ENCODE results near the gene KCNS3. TPM values are rescaled to one million over a fixed set of nuclear protein-coding genes. Genes with fewer than 3 reads are reported as not detected.

Gene KCNS3
- total and polyA plus RNA-seq, 2 of the 13 experiments (the other 11 are each of a cell fraction or from before 2014, with no cell fraction given): not detected

- Histone ChIP-seq H3K9me3 (ENCODE audit: low read length) (no peaks in the 10 kb centered on the region), H3K79me2 (ENCODE audit: insufficient read depth, low read length) (no peaks in the 10 kb centered on the region), H3K36me3 (replicated peaks in 1 of 2; ENCODE audit: control insufficient read depth in 1 of 2, insufficient read depth in 2 of 2, low read length in 2 of 2) (no peaks in the 10 kb centered on the region), H3K4me2 (ENCODE audit: low read depth, low read length) (no peak overlapping the region), H3K9ac (ENCODE audit: insufficient read depth, low read depth, low read length) (no peak overlapping the region), H3K27ac (ENCODE audit: extremely low read length, insufficient read depth, low read length) (no peak overlapping the region), H3K4me3 (replicated peaks in 1 of 3; ENCODE audit: insufficient read depth in 1 of 3, low read depth in 2 of 3, low read length in 3 of 3) (no peak overlapping the region), H3K27me3 (ENCODE audit: control insufficient read depth in 1 of 2, insufficient read depth in 2 of 2, low read length in 2 of 2) (peaks cover 0 to 4% of the 10 kb centered on the region in 2 experiments; a peak in 1 of 5 replicates), H3K4me1 (ENCODE audit: insufficient read depth, low read length) (no peaks in the 10 kb centered on the region), H4K20me1 (ENCODE audit: insufficient read depth, low read length) (no peaks in the 10 kb centered on the region), H2AFZ (ENCODE audit: low read length) (no peak overlapping the region)
- 59% methylated on average over 5 of the region's 5 CpGs for WGBS (ENCODE audit: low lambda C conversion rate)
- ATAC-seq (no peak), DNase-seq (ENCODE audit: low spot score) (no peak), FAIRE-seq (no peak)
- BruUV-seq (replicated peaks): no TSS peak
- ChIA-PET POLR2A (no interaction called here), CTCF (ENCODE audit: low intra/inter-chr PET ratio, low total read pairs) (no interaction called here)
- in situ Hi-C loops (cut with HindIII; ENCODE audit: extremely low pct_ligation_motif_present, low pct_unique_long_range_greater_than_20kb) (no loop called here), intact Hi-C loops (cut with micrococcal nuclease; ENCODE audit: unreplicated experiment) (no loop called here)
- no peak for TF ChIP-seq HDAC2 (CRISPR knock-in tag; IDR thresholded peaks at IDR 0.05)
- TF ChIP-seq ZNF160 (CRISPR knock-in tag; IDR thresholded peaks at IDR 0.05): no peak
- TF ChIP-seq ZMAT3 (CRISPR knock-in tag; conservative IDR thresholded peaks at IDR 0.05): no peak
- no peak for TF ChIP-seq PHF20 (CRISPR knock-in tag; IDR thresholded peaks at IDR 0.05)
- TF ChIP-seq MYNN (CRISPR knock-in tag; IDR thresholded peaks at IDR 0.05; ENCODE audit: low read depth): no peak
- no peak for TF ChIP-seq MZF1 (CRISPR knock-in tag; IDR thresholded peaks at IDR 0.05; ENCODE audit: borderline replicate concordance)
- TF ChIP-seq NFAT5 (CRISPR knock-in tag; IDR thresholded peaks at IDR 0.05): no peak
- TF ChIP-seq ZNF225 (CRISPR knock-in tag; IDR thresholded peaks at IDR 0.05): no peak
- no peak for TF ChIP-seq SKI (IDR thresholded peaks at IDR 0.05; ENCODE audit: partially characterized antibody)
Observed at GRCh38 chr2:17959833-17960232, 81.4 kb downstream of the KCNS3 start.
